H9 (cell line): ENCODE results near the gene TMBIM1. TPM values are rescaled to one million over a fixed set of nuclear protein-coding genes. Genes with fewer than 3 reads are reported as not detected.

Experiments
- DNase-seq: peaks from one replicate; pipeline ENCODE4 v3.0.0-alpha.2; 2017
- H2AFZ ChIP-seq: one replicate; pipeline ENCODE4 v1.6.1; 2013; ENCODE audit warnings: mild to moderate bottlenecking, low read length, control low read depth, moderate library complexity
- H2AK5ac ChIP-seq: 2 replicates; pipeline ENCODE4 v1.6.1; 2013; ENCODE audit warnings: low read length, control low read depth, mixed read lengths; ENCODE audit not compliant: insufficient read length
- H2BK120ac ChIP-seq: one replicate; pipeline ENCODE4 v1.6.1; 2013; ENCODE audit warnings: low read depth, mild to moderate bottlenecking, low read length, control low read depth, inconsistent platforms; ENCODE audit not compliant: poor library complexity, severe bottlenecking
- H2BK12ac ChIP-seq: 2 replicates; pipeline ENCODE4 v1.6.1; 2013; ENCODE audit warnings: low read length, control low read depth, mixed read lengths, low read depth; ENCODE audit not compliant: insufficient read length
- H2BK15ac ChIP-seq: 2 replicates; pipeline ENCODE4 v1.6.1; 2013; ENCODE audit warnings: low read depth, low read length, control low read depth
- H2BK20ac ChIP-seq: one replicate; pipeline ENCODE4 v1.6.1; 2013; ENCODE audit warnings: low read depth, mild to moderate bottlenecking, low read length, control low read depth, inconsistent platforms; ENCODE audit not compliant: poor library complexity, severe bottlenecking
- H2BK5ac ChIP-seq: 2 replicates; pipeline ENCODE4 v1.6.1; 2013; ENCODE audit warnings: low read length, control low read depth, mixed read lengths; ENCODE audit not compliant: insufficient read length
- H3K14ac ChIP-seq: 2 replicates; pipeline ENCODE4 v1.6.1; 2013; ENCODE audit warnings: low read length, control low read depth; ENCODE audit not compliant: insufficient read depth
- H3K18ac ChIP-seq: 2 replicates; pipeline ENCODE4 v1.6.1; 2013; ENCODE audit warnings: low read depth, mild to moderate bottlenecking, mixed read lengths, low read length, control low read depth; ENCODE audit not compliant: insufficient read length
- H3K23ac ChIP-seq: 2 replicates; pipeline ENCODE4 v1.6.1; 2013; ENCODE audit warnings: low read length, control low read depth, mixed read lengths, low read depth; ENCODE audit not compliant: insufficient read length
- H3K23me2 ChIP-seq: 2 replicates; pipeline ENCODE4 v1.6.1; 2013; ENCODE audit warnings: low read depth, mild to moderate bottlenecking, mixed read lengths, low read length, control low read depth; ENCODE audit not compliant: insufficient read length, poor library complexity, severe bottlenecking
- H3K27ac ChIP-seq: 2 replicates; pipeline ENCODE4 v1.5.1; 2013; ENCODE audit warnings: low read length, control low read depth, mixed read lengths, low read depth; ENCODE audit not compliant: insufficient read length
- H3K27me3 ChIP-seq: 2 replicates; pipeline ENCODE4 v1.6.1; 2013; ENCODE audit warnings: low read length, control low read depth, inconsistent platforms; ENCODE audit not compliant: insufficient read depth
- H3K4ac ChIP-seq: 2 replicates; pipeline ENCODE4 v1.6.1; 2013; ENCODE audit warnings: low read depth, mild to moderate bottlenecking, control low read depth, inconsistent platforms, low read length, moderate library complexity
- H3K4me1 ChIP-seq: 2 replicates; pipeline ENCODE4 v1.6.1; 2013; ENCODE audit warnings: low read length, control low read depth, inconsistent platforms; ENCODE audit not compliant: insufficient read depth
- H3K4me2 ChIP-seq: 2 replicates; pipeline ENCODE4 v1.6.1; 2013; ENCODE audit warnings: low read length, control low read depth, mixed read lengths; ENCODE audit not compliant: insufficient read length, insufficient read depth
- H3K56ac ChIP-seq: 2 replicates; pipeline ENCODE4 v1.6.1; 2013; ENCODE audit warnings: low read depth, mild to moderate bottlenecking, mixed read lengths, low read length, control low read depth; ENCODE audit not compliant: insufficient read length
- H3K79me1 ChIP-seq: 2 replicates; pipeline ENCODE4 v1.6.1; 2013; ENCODE audit warnings: low read depth, mild to moderate bottlenecking, moderate library complexity, low read length, control low read depth, inconsistent platforms; ENCODE audit not compliant: insufficient read depth, poor library complexity, severe bottlenecking
- H3K79me2 ChIP-seq: 2 replicates; pipeline ENCODE4 v1.6.1; 2013; ENCODE audit warnings: low read length, control low read depth, inconsistent platforms; ENCODE audit not compliant: insufficient read depth
- H3K9ac ChIP-seq: 2 replicates; pipeline ENCODE4 v1.6.1; 2013; ENCODE audit warnings: low read length, control low read depth, mixed read lengths; ENCODE audit not compliant: insufficient read length; ENCODE audit errors: extremely low read depth
- H3K9me3 ChIP-seq: one replicate; pipeline ENCODE4 v1.6.1; 2013; ENCODE audit warnings: low read depth, low read length, inconsistent platforms; ENCODE audit not compliant: control insufficient read depth
- H3T11ph ChIP-seq: one replicate; pipeline ENCODE4 v1.6.1; 2013; ENCODE audit warnings: mild to moderate bottlenecking, low read length, control low read depth, inconsistent platforms
- H4K20me1 ChIP-seq: one replicate; pipeline ENCODE4 v1.6.1; 2013; ENCODE audit not compliant: control insufficient read depth, insufficient read length, insufficient read depth
- H4K5ac ChIP-seq: 2 replicates; pipeline ENCODE4 v1.6.1; 2013; ENCODE audit warnings: low read depth, mild to moderate bottlenecking, mixed read lengths, low read length, control low read depth; ENCODE audit not compliant: insufficient read length
- H4K8ac ChIP-seq: replicated peaks from 2 replicates; pipeline ENCODE4 v1.6.1; 2013; ENCODE audit warnings: low read length, control low read depth, mixed read lengths, low read depth; ENCODE audit not compliant: insufficient read length
- H4K91ac ChIP-seq: 2 replicates; pipeline ENCODE4 v1.6.1; 2013; ENCODE audit warnings: low read depth, mild to moderate bottlenecking, moderate library complexity, mixed read lengths, low read length, control low read depth; ENCODE audit not compliant: insufficient read length
- H3K27ac Mint-ChIP-seq, 3 experiments: 2 replicates in 2 of 3; 3 replicates in 1 of 3; pipeline ENCODE4 v1.8.0; 2020 to 2021; ENCODE audit warnings: mixed read lengths in 3 of 3, mild to moderate bottlenecking in 1 of 3, moderate library complexity in 1 of 3
- H3K27me3 Mint-ChIP-seq: 2 replicates; pipeline ENCODE4 v1.8.0; 2021; ENCODE audit warnings: low read depth, mild to moderate bottlenecking, moderate library complexity, mixed read lengths
- H3K36me3 Mint-ChIP-seq, 3 experiments: 2 replicates in 2 of 3; 3 replicates in 1 of 3; pipeline ENCODE4 v1.8.0; 2020 to 2021; ENCODE audit warnings: low read depth in 3 of 3, mixed read lengths in 3 of 3; ENCODE audit not compliant: insufficient read depth in 1 of 3
- H3K4me1 Mint-ChIP-seq, 2 experiments: 2 replicates each; pipeline ENCODE4 v1.8.0; 2020; ENCODE audit warnings: mixed read lengths in 2 of 2
- H3K4me3 Mint-ChIP-seq, 2 experiments: 2 replicates in 1 of 2; 3 replicates in 1 of 2; pipeline ENCODE4 v1.8.0; 2020 to 2021; ENCODE audit warnings: mild to moderate bottlenecking in 2 of 2, mixed read lengths in 2 of 2, moderate library complexity in 1 of 2
- H3K9me3 Mint-ChIP-seq, 2 experiments: 2 replicates in 1 of 2; 3 replicates in 1 of 2; pipeline ENCODE4 v1.8.0; 2020; ENCODE audit warnings: mild to moderate bottlenecking in 2 of 2, mixed read lengths in 2 of 2, moderate library complexity in 1 of 2
- WGBS: extraction: QIAGEN DNeasy Blood & Tissue Kit; methylation state at CpG from one replicate; pipeline ENCODE4 v1.1.7; 2013; ENCODE audit warnings: missing lambda C conversion rate, low lambda C conversion rate, mixed read lengths; ENCODE audit not compliant: insufficient read length; ENCODE audit errors: extremely low coverage; 5-methylcytosine and 5-hydroxymethylcytosine counted together
- total RNA-seq: library from RNA; stranded (reverse); gene quantifications from 2 replicates; pipeline ENCODE4 v1.2.1, GENCODE V29; 2021
- TF ChIP-seq, protein P1 (sequence below): fragments of 200-600 bp; sonication (generic); conservative IDR thresholded peaks from 3 replicates; pipeline ENCODE4 v1.8.0; 2021; ENCODE audit warnings: antibody characterized with exemption, mild to moderate bottlenecking

The TMBIM1 gene
- total RNA-seq, 1 experiment from 2014 or later: 17.4 TPM

DNA sequence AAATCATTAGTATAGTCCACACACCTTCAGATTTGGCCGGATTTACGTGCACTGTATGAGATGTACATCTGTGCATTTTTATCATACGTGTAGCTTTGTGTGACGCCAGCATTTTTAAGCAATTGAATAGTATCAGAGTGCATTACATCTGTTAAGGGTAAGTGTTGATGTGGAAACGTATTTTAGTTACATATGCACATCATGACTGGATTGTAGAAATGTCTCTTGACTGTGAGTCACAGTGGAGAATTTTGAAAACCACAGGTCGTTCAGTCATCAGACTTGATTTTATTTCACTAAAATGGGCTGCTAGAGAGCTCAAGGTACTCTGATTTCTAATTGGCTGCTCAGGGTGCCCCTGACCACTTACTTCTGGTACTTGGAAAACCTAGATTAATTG lies 36.9 kb downstream of the TMBIM1 start:
- H4K91ac ChIP-seq: no peak overlapping the region
- H3K4me3 Mint-ChIP-seq: no peak overlapping the region
- no peaks in the 10 kb centered on the region for H3K79me2 ChIP-seq
- H2BK5ac ChIP-seq: no peak overlapping the region
- no peaks in the 10 kb centered on the region for H4K20me1 ChIP-seq
- H3K27ac ChIP-seq: no peak overlapping the region
- H3K23me2 ChIP-seq: no peaks in the 10 kb centered on the region
- H3K79me1 ChIP-seq: no peaks in the 10 kb centered on the region
- no peak overlapping the region for H2BK15ac ChIP-seq
- H3K9ac ChIP-seq: no peak overlapping the region
- no peak overlapping the region for H2BK12ac ChIP-seq
- no peaks in the 10 kb centered on the region for H3K9me3 Mint-ChIP-seq
- H3K4me1 Mint-ChIP-seq: peaks cover 13 to 19% of the 10 kb centered on the region in 2 experiments
- no peak overlapping the region for H2AFZ ChIP-seq
- no peak overlapping the region for H3K23ac ChIP-seq
- no CpG with 5 or more reads among the region's 6 CpGs for WGBS
- H3K56ac ChIP-seq: no peak overlapping the region
- no peak overlapping the region for H4K8ac ChIP-seq
- H3K4ac ChIP-seq: no peak overlapping the region
- no peaks in the 10 kb centered on the region for H3K27me3 Mint-ChIP-seq
- no peak overlapping the region for H3K14ac ChIP-seq
- H3K27ac Mint-ChIP-seq: no peak overlapping the region
- H3K18ac ChIP-seq: no peak overlapping the region
- DNase-seq: no peak
- no peak overlapping the region for H3K4me2 ChIP-seq
- H3K9me3 ChIP-seq: no peaks in the 10 kb centered on the region
- TF ChIP-seq, protein P1, sequence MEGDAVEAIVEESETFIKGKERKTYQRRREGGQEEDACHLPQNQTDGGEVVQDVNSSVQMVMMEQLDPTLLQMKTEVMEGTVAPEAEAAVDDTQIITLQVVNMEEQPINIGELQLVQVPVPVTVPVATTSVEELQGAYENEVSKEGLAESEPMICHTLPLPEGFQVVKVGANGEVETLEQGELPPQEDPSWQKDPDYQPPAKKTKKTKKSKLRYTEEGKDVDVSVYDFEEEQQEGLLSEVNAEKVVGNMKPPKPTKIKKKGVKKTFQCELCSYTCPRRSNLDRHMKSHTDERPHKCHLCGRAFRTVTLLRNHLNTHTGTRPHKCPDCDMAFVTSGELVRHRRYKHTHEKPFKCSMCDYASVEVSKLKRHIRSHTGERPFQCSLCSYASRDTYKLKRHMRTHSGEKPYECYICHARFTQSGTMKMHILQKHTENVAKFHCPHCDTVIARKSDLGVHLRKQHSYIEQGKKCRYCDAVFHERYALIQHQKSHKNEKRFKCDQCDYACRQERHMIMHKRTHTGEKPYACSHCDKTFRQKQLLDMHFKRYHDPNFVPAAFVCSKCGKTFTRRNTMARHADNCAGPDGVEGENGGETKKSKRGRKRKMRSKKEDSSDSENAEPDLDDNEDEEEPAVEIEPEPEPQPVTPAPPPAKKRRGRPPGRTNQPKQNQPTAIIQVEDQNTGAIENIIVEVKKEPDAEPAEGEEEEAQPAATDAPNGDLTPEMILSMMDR: no peak
- peaks cover 24 to 59% (median 51%) of the 10 kb centered on the region in 3 experiments for H3K36me3 Mint-ChIP-seq
- H3K4me1 ChIP-seq: no peaks in the 10 kb centered on the region
- no peak overlapping the region for H2BK20ac ChIP-seq
- H4K5ac ChIP-seq: no peak overlapping the region
- no peaks in the 10 kb centered on the region for H3K27me3 ChIP-seq
- no peak overlapping the region for H2AK5ac ChIP-seq
- no peak overlapping the region for H3T11ph ChIP-seq
- no peak overlapping the region for H2BK120ac ChIP-seq
